SW 1271 (cell line): Measurements from ENCODE around the gene TAF15.

Experiments used
- DNase-seq, 2 experiments: peaks; one replicate each; lab custom pipeline; 2025; lab: John Stamatoyannopoulos, UW

The TAF15 gene

GRCh38 chr17:35808962-35809854 is at the start of gene TAF15:
Gene TAF15, plus strand, starts transcription at chr17:35809484. Its CDS starts 86 bp downstream, at chr17:35809570.
- peak; percentile 93 to 99 for DNase-seq

- no peak for DNase-seq
Measured at GRCh38 chr17:35760587-35760986, 48.7 kb upstream of the TAF15 start, which contains the start of gene C17orf50. Gene C17orf50, plus strand, starts transcription at chr17:35760887. Its CDS starts 55 bp downstream, at chr17:35760942.

GRCh38 chr17:35761601-35762000 is 47.7 kb upstream of the TAF15 start:
- DNase-seq, result no peak

GRCh38 chr17:35763767-35764122 is 45.5 kb upstream of the TAF15 start:
- DNase-seq, result no peak

GRCh38 chr17:35764123-35764991 is 44.9 kb upstream of the TAF15 start:
- peak; percentile 49 to 86 for DNase-seq

GRCh38 chr17:35765086-35765710 is 44.1 kb upstream of the TAF15 start:
- DNase-seq, result no peak

GRCh38 chr17:35765756-35766488 is 43.4 kb upstream of the TAF15 start:
- DNase-seq, result no peak

GRCh38 chr17:35766489-35766877 is 42.8 kb upstream of the TAF15 start:
- DNase-seq, result no peak

GRCh38 chr17:35766903-35767510 is 42.3 kb upstream of the TAF15 start:
- peak in 1 of 2 experiments; percentile 9 for DNase-seq

- DNase-seq, result no peak
Measured at GRCh38 chr17:35768797-35769196, 40.5 kb upstream of the TAF15 start.

GRCh38 chr17:35769895-35770486 is 39.3 kb upstream of the TAF15 start:
- no peak for DNase-seq

- no peak for DNase-seq
Measured at GRCh38 chr17:35773129-35773528, 36.2 kb upstream of the TAF15 start.

- no peak for DNase-seq
Measured at GRCh38 chr17:35773679-35774425, 35.4 kb upstream of the TAF15 start.

- DNase-seq, result no peak
Measured at GRCh38 chr17:35774499-35774898, 34.8 kb upstream of the TAF15 start.

GRCh38 chr17:35775039-35775438 is 34.2 kb upstream of the TAF15 start:
- DNase-seq, result no peak

- no peak for DNase-seq
Measured at GRCh38 chr17:35775583-35775982, 33.7 kb upstream of the TAF15 start.

GRCh38 chr17:35778641-35779196 is 30.6 kb upstream of the TAF15 start:
- DNase-seq, result no peak

GRCh38 chr17:35780950-35781349 is 28.3 kb upstream of the TAF15 start:
- no peak for DNase-seq

- no peak for DNase-seq
Measured at GRCh38 chr17:35784895-35785294, 24.4 kb upstream of the TAF15 start.

GRCh38 chr17:35786941-35787432 is 22.3 kb upstream of the TAF15 start:
- no peak for DNase-seq
